Osteoblast (primary cell): ENCODE measurements around the gene HSPA1L. TPM values are rescaled to one million over a fixed set of nuclear protein-coding genes. Genes with fewer than 3 reads are reported as not detected.
"Not testable (repeated sequence)": the region's sequence is repeated elsewhere in the genome, so short reads cannot be mapped to it uniquely, and the experiment has no call there.

Experiments
- DNase-seq: peaks from one replicate; pipeline ENCODE4 v3.0.0; 2011; ENCODE audit warnings: low spot score, mixed read lengths; ENCODE audit not compliant: insufficient read length; ENCODE audit errors: missing footprints
- H2AFZ ChIP-seq: 2 replicates; pipeline ENCODE4 v1.6.0; 2011; ENCODE audit warnings: mild to moderate bottlenecking, low read length
- H3K27ac ChIP-seq: 2 replicates; pipeline ENCODE4 v1.5.1; 2011; ENCODE audit warnings: mild to moderate bottlenecking, low read depth, low read length, moderate library complexity
- H3K27me3 ChIP-seq: 2 replicates; pipeline ENCODE4 v1.6.0; 2012; ENCODE audit warnings: mild to moderate bottlenecking, control low read depth, inconsistent platforms, low read length, moderate library complexity; ENCODE audit not compliant: insufficient read depth
- H3K36me3 ChIP-seq: 2 replicates; pipeline ENCODE4 v1.5.1; 2011; ENCODE audit warnings: mild to moderate bottlenecking, low read length, control low read depth, moderate library complexity; ENCODE audit not compliant: insufficient read depth
- H3K4me1 ChIP-seq: 2 replicates; pipeline ENCODE4 v1.5.1; 2011; ENCODE audit warnings: mild to moderate bottlenecking, low read length, control low read depth, moderate library complexity; ENCODE audit not compliant: insufficient read depth
- H3K4me2 ChIP-seq: 2 replicates; pipeline ENCODE4 v1.6.0; 2011; ENCODE audit warnings: mild to moderate bottlenecking, low read length; ENCODE audit not compliant: insufficient read depth
- H3K4me3 ChIP-seq: fragments of 200-600 bp; sonication (generic); 3 replicates; pipeline ENCODE4 v1.5.1; 2012; ENCODE audit warnings: mild to moderate bottlenecking, low read length, inconsistent platforms; ENCODE audit not compliant: insufficient read depth
- H3K79me2 ChIP-seq: 2 replicates; pipeline ENCODE4 v1.6.0; 2012; ENCODE audit warnings: mild to moderate bottlenecking, low read length, control low read depth, inconsistent platforms; ENCODE audit not compliant: insufficient read depth
- H3K9me3 ChIP-seq: 2 replicates; pipeline ENCODE4 v1.5.1; 2011; ENCODE audit warnings: low read depth, low read length, control low read depth
- H4K20me1 ChIP-seq: 2 replicates; pipeline ENCODE4 v1.6.0; 2012; ENCODE audit warnings: mild to moderate bottlenecking, low read length, control low read depth; ENCODE audit not compliant: insufficient read depth
- CTCF ChIP-seq: IDR thresholded peaks from 2 replicates; pipeline ENCODE4 v1.5.1; 2011; ENCODE audit warnings: mild to moderate bottlenecking, low read depth, low read length, moderate library complexity; ENCODE audit errors: extremely low read depth
- total RNA-seq: library from RNA; depleted of rRNA; stranded (reverse); fragments of >200 nt; gene quantifications from 2 replicates; pipeline ENCODE4 v1.2.3, GENCODE V29; 2012

The HSPA1L gene
- total RNA-seq = 0.29 and 0.72 TPM in 2 replicates

GRCh38 chr6:31815025-31815838 is at the start of gene HSPA1L, which contains the start of gene HSPA1A:
Gene HSPA1L (minus strand): TSS chr6:31815283. CDS start chr6:31811972, 3,311 bp downstream.
Gene HSPA1A (plus strand): TSS chr6:31815543. CDS start chr6:31815757, 214 bp downstream.
- no peaks in the 10 kb centered on the region for H3K9me3 ChIP-seq
- no peaks in the 10 kb centered on the region for H3K36me3 ChIP-seq
- H3K4me3 ChIP-seq = peak within 1 kb of the TSS; percentile 75
- H3K79me2 ChIP-seq = peaks cover 4% of the 10 kb centered on the region
- H3K4me2 ChIP-seq = peak within 1 kb of the TSS; percentile 84
- H3K4me1 ChIP-seq = peaks cover 25% of the 10 kb centered on the region
- H4K20me1 ChIP-seq = no peaks in the 10 kb centered on the region
- no peaks in the 10 kb centered on the region for H3K27me3 ChIP-seq
- TF ChIP-seq CTCF = no peak
- peak; percentile 96 for DNase-seq
- H3K27ac ChIP-seq = peak within 1 kb of the TSS; percentile 76
- peak within 1 kb of the TSS; percentile 84 for H2AFZ ChIP-seq

- Histone ChIP-seq H3K4me2 (no peak overlapping the region), H3K36me3 (peaks cover 13% of the 10 kb centered on the region), H3K4me1 (peaks cover 14% of the 10 kb centered on the region), H2AFZ (peak overlapping the region; percentile 41), H3K27me3 (no peaks in the 10 kb centered on the region), H3K9me3 (no peaks in the 10 kb centered on the region), H3K79me2 (peaks cover 28% of the 10 kb centered on the region), H4K20me1 (no peaks in the 10 kb centered on the region), H3K4me3 (no peak overlapping the region), H3K27ac (no peak overlapping the region)
- TF ChIP-seq CTCF = no peak
- peak; percentile 42 for DNase-seq
Measured at GRCh38 chr6:31864818-31865204, 49.7 kb upstream of the HSPA1L start.

GRCh38 chr6:31864123-31864562 is 49.1 kb upstream of the HSPA1L start:
- Histone ChIP-seq H3K4me1 (peaks cover 14% of the 10 kb centered on the region), H2AFZ (peak overlapping the region; percentile 96), H3K36me3 (peaks cover 20% of the 10 kb centered on the region), H3K4me2 (peak overlapping the region; percentile 94), H3K79me2 (peaks cover 29% of the 10 kb centered on the region), H3K4me3 (peak overlapping the region; percentile 86)
- H4K20me1 ChIP-seq, DNase-seq, H3K27me3 ChIP-seq, H3K9me3 ChIP-seq, H3K27ac ChIP-seq: not testable (repeated sequence)

GRCh38 chr6:31862344-31863235 is 47.5 kb upstream of the HSPA1L start, which contains the start of gene NEU1:
Gene NEU1 (minus strand): TSS chr6:31862821. CDS start chr6:31862776, 45 bp downstream.
- Histone ChIP-seq H3K4me1 (peaks cover 14% of the 10 kb centered on the region), H3K27me3 (no peaks in the 10 kb centered on the region), H3K79me2 (peaks cover 29% of the 10 kb centered on the region), H4K20me1 (no peaks in the 10 kb centered on the region), H3K36me3 (peaks cover 32% of the 10 kb centered on the region), H3K9me3 (no peaks in the 10 kb centered on the region), H3K4me2 (peak within 1 kb of the TSS; percentile 94), H2AFZ (peak within 1 kb of the TSS; percentile 96), H3K4me3 (peak within 1 kb of the TSS; percentile 98), H3K27ac (peak within 1 kb of the TSS; percentile 89)
- TF ChIP-seq CTCF = no peak
- DNase-seq = peak; percentile 100
